Tibial nerve (tissue), 3 donors: Measurements from ENCODE around the gene C1orf198.

Experiments used
- POLR2A ChIP-seq, 2 donors: fragments of 450-650 bp; IDR thresholded peaks; one replicate each; pipeline ENCODE4 v1.6.1; 2017; ENCODE audit warnings: antibody characterized with exemption in 2 of 2, mild to moderate bottlenecking in 2 of 2, moderate library complexity in 2 of 2
- TF ChIP-seq, protein P1 (sequence below), 5 experiments: fragments of 200-600 bp in 3 of 5; fragments of 450-650 bp in 2 of 5; sonication (generic) in 3 of 5; IDR thresholded peaks; one replicate each; pipeline ENCODE4 v1.5.1; 2016 to 2019; ENCODE audit warnings: antibody characterized with exemption in 5 of 5, mild to moderate bottlenecking in 3 of 5, moderate library complexity in 2 of 5

DNA sequence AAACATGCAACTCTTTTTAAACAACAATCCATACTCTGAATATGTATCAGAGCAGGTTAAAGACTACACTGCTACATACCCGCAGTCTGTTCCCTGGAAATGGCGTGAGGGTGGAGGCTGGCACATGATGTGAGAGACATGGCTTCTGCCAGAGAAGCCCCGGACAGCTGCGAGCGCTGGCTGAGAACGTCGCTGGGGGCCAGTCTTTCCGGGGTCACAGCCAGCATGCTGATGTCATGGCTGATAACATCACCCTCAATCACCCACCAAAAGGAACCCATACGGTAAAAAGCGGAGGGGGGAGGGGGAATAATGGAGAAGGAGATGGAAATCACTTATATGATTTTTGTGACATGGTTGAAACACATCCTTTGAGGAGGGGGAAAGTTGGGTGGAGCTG is 29.1 kb downstream of the C1orf198 start:
- TF ChIP-seq POLR2A (IDR thresholded peaks at IDR 0.05), result no peak
- TF ChIP-seq, protein P1, sequence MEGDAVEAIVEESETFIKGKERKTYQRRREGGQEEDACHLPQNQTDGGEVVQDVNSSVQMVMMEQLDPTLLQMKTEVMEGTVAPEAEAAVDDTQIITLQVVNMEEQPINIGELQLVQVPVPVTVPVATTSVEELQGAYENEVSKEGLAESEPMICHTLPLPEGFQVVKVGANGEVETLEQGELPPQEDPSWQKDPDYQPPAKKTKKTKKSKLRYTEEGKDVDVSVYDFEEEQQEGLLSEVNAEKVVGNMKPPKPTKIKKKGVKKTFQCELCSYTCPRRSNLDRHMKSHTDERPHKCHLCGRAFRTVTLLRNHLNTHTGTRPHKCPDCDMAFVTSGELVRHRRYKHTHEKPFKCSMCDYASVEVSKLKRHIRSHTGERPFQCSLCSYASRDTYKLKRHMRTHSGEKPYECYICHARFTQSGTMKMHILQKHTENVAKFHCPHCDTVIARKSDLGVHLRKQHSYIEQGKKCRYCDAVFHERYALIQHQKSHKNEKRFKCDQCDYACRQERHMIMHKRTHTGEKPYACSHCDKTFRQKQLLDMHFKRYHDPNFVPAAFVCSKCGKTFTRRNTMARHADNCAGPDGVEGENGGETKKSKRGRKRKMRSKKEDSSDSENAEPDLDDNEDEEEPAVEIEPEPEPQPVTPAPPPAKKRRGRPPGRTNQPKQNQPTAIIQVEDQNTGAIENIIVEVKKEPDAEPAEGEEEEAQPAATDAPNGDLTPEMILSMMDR (IDR thresholded peaks at IDR 0.05), result no peak
